Uterus (tissue), 4 donors: ENCODE data around the gene TECPR1. TPM values are rescaled to one million over a fixed set of nuclear protein-coding genes. Genes with fewer than 3 reads are reported as not detected.
A peak's percentile ranks its signal among the peaks of the same experiment; 100 is the strongest.

Experiments
- DNase-seq, 2 donors: peaks; one replicate each; pipeline ENCODE4 v3.0.0-alpha.2; 2019 to 2020
- H3K27ac ChIP-seq, 2 donors: fragments of 200-600 bp; sonication (generic); 1 replicate in 1 of 2; 2 replicates in 1 of 2; pipeline ENCODE4 v1.5.1; 2016 to 2018
- H3K27me3 ChIP-seq, 2 donors: fragments of 200-600 bp; sonication (generic); one replicate each; pipeline ENCODE4 v1.5.1; 2018 to 2019; ENCODE audit warnings: control low read depth in 1 of 2
- H3K36me3 ChIP-seq, 2 donors: fragments of 200-600 bp; sonication (generic); one replicate each; pipeline ENCODE4 v1.5.1; 2019; ENCODE audit warnings: control low read depth in 1 of 2
- H3K4me1 ChIP-seq, 2 donors: fragments of 200-600 bp; sonication (generic); one replicate each; pipeline ENCODE4 v1.5.1; 2018 to 2019; ENCODE audit warnings: control low read depth in 1 of 2
- H3K4me3 ChIP-seq, 2 donors: fragments of 200-600 bp; sonication (generic); 1 replicate in 1 of 2; 2 replicates in 1 of 2; pipeline ENCODE4 v1.5.1; 2018 to 2019; ENCODE audit warnings: mild to moderate bottlenecking in 1 of 2
- H3K9me3 ChIP-seq, 2 donors: fragments of 200-600 bp; sonication (generic); one replicate each; pipeline ENCODE4 v1.5.1; 2019; ENCODE audit warnings: control low read depth in 1 of 2
- POLR2A ChIP-seq, 2 donors: fragments of 450-650 bp; IDR thresholded peaks; one replicate each; pipeline ENCODE4 v1.6.1; 2016; ENCODE audit warnings: antibody characterized with exemption in 2 of 2, mild to moderate bottlenecking in 1 of 2, moderate library complexity in 1 of 2
- intact Hi-C: fragments of 100-400 bp; cut with DNase I; formaldehyde crosslinking; loops from one replicate; pipeline ENCODE4 v1.15.1; 2023; ENCODE audit warnings: low total_unique reads
- total RNA-seq, 4 donors: library from RNA; depleted of rRNA in 3 of 4; stranded (reverse); fragments of >200 nt in 3 of 4; gene quantifications; one replicate each; pipeline versions ENCODE4 v1.1.0 to v1.2.4, GENCODE V29; 2014 to 2023
- TF ChIP-seq, protein P1 (sequence below), 4 experiments: fragments of 200-600 bp in 2 of 4; fragments of 450-650 bp in 2 of 4; sonication (generic) in 2 of 4; IDR thresholded peaks; one replicate each; pipeline ENCODE4 v1.5.1; 2016 to 2019; ENCODE audit warnings: antibody characterized with exemption in 4 of 4, mild to moderate bottlenecking in 2 of 4, moderate library complexity in 1 of 4
- donor health status: DM: yes; HTN: yes; CAD: no.

Gene TECPR1
- total RNA-seq, 4 donors from 2014 or later, result 3.1 to 52.6 (median 16.7) TPM

DNA sequence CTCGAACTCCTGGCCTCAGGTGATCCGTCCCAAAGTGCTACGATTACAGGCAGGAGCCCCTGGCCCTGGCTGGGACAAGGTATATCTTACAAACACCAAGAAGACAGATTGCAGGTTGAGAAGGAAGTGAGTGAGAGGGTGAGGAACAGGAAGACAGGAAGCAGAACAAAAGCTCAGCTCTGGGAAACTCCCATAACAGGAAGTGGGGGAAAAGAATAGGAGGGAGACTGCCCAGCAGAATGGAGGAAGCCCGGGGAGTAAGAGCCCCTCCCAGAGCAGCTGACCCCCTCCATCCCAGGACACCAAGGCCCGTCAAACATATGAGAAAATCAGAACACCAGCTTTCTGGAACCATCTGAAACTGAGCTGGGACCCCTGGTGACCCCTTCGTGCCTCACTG lies 2.9 kb downstream of the TECPR1 start:
- H3K4me3 ChIP-seq, result no peak overlapping the region
- TF ChIP-seq, protein P1, sequence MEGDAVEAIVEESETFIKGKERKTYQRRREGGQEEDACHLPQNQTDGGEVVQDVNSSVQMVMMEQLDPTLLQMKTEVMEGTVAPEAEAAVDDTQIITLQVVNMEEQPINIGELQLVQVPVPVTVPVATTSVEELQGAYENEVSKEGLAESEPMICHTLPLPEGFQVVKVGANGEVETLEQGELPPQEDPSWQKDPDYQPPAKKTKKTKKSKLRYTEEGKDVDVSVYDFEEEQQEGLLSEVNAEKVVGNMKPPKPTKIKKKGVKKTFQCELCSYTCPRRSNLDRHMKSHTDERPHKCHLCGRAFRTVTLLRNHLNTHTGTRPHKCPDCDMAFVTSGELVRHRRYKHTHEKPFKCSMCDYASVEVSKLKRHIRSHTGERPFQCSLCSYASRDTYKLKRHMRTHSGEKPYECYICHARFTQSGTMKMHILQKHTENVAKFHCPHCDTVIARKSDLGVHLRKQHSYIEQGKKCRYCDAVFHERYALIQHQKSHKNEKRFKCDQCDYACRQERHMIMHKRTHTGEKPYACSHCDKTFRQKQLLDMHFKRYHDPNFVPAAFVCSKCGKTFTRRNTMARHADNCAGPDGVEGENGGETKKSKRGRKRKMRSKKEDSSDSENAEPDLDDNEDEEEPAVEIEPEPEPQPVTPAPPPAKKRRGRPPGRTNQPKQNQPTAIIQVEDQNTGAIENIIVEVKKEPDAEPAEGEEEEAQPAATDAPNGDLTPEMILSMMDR (IDR thresholded peaks at IDR 0.05), result no peak
- TF ChIP-seq POLR2A (IDR thresholded peaks at IDR 0.05), result no peak
- no peaks in the 10 kb centered on the region for H3K36me3 ChIP-seq
- H3K4me1 ChIP-seq, result peaks cover 0 to 8% of the 10 kb centered on the region in 2 donors
- intact Hi-C loops, result no loop called here
- H3K9me3 ChIP-seq, result no peaks in the 10 kb centered on the region
- DNase-seq, result no peak
- H3K27me3 ChIP-seq, result no peaks in the 10 kb centered on the region
- peak overlapping the region in 1 of 2 donors; percentile 2 for H3K27ac ChIP-seq

DNA sequence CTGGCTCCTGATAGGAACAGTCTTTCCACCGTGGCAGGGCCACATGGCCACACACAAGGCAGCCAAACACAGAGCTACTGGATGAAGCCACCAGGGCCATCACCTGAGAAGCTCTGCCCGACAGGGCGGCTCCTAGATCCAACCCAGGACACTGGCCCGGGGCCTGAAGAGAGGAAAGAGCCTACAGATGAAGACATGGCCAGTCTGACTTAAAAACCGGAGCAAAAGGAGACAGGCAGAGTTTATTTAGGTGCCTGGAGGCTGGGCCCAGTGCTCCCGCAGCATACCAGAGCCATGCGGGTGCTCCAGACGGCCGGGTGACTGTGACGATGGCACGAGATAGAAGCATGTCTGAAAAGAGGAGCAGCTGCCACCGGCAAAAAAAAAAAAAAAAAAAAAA lies 3.9 kb downstream of the TECPR1 start:
- Histone ChIP-seq H3K27me3 (no peaks in the 10 kb centered on the region), H3K36me3 (no peaks in the 10 kb centered on the region), H3K4me1 (peaks cover 0 to 8% of the 10 kb centered on the region in 2 donors), H3K27ac (no peak overlapping the region), H3K9me3 (no peaks in the 10 kb centered on the region), H3K4me3 (no peak overlapping the region)
- no peak for DNase-seq
- TF ChIP-seq POLR2A (IDR thresholded peaks at IDR 0.05), result no peak
- TF ChIP-seq, protein P1 (IDR thresholded peaks at IDR 0.05), result no peak
- intact Hi-C loops, result no loop called here

DNA sequence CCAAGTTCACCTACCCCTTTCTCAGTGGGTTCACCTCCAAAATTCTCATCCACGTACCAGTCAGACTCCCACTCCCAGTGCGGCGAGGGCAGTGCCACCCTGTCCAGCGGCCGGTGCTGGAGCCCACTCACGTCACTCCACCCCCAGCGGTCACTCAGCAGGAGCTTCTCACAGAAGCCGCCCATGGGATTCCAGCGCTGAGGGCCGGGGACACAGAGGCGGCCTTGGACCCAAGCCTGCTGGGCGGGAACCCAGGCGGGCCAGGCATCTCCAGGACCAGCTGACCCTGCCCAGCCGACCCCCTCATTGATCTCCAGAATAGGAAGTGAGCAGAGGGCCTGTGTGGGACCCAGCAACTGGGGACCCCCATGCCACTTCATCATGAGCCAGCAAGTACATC lies 7.2 kb downstream of the TECPR1 start:
- TF ChIP-seq, protein P1 (IDR thresholded peaks at IDR 0.05), result no peak
- no peak for TF ChIP-seq POLR2A (IDR thresholded peaks at IDR 0.05)
- H3K27me3 ChIP-seq, result no peaks in the 10 kb centered on the region
- H3K9me3 ChIP-seq, result no peaks in the 10 kb centered on the region
- no peak overlapping the region for H3K27ac ChIP-seq
- H3K36me3 ChIP-seq, result no peaks in the 10 kb centered on the region
- intact Hi-C loops, result no loop called here
- DNase-seq, result no peak
- no peak overlapping the region for H3K4me3 ChIP-seq
- H3K4me1 ChIP-seq, result no peaks in the 10 kb centered on the region

DNA sequence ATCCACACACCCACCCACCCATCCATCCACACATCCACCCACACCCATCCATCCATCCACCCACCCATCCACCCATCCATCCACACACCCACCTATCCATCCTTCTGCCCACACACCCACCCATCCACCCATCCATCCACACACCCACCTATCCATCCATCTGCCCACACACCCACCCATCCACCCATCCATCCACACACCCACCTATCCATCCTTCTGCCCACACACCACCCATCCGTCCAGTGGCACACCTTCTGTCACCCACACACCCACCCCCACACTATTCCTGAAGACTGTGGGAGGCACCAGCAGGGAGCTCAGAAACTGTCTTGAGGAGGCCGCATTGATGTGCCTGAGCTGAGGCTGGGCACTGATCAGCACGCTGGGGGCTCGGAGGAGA lies 9.1 kb downstream of the TECPR1 start:
- TF ChIP-seq, protein P1 (IDR thresholded peaks at IDR 0.05), result no peak
- TF ChIP-seq POLR2A (IDR thresholded peaks at IDR 0.05), result no peak
- intact Hi-C loops, result no loop called here
- H3K4me1 ChIP-seq, result no peaks in the 10 kb centered on the region
- no peaks in the 10 kb centered on the region for H3K9me3 ChIP-seq
- no peaks in the 10 kb centered on the region for H3K36me3 ChIP-seq
- H3K27ac ChIP-seq, result no peak overlapping the region
- DNase-seq, result no peak
- no peaks in the 10 kb centered on the region for H3K27me3 ChIP-seq
- no peak overlapping the region for H3K4me3 ChIP-seq

DNA sequence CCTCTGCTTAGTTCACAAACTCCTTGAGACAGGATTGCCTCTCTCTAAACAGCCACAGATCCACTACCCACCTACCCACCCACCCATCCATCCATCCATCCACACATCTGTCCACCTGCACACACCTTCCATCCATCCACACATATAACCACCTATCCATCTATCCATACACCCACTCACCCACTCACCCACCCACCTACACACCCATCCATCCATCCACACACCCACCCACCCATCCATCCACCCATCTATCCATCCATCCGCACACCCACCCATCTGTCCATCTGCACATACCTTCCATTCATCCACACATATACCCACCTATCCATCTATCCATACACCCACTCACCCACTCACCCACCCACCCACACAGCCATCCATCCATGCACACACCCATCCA lies 9.7 kb downstream of the TECPR1 start:
- H3K27me3 ChIP-seq, result no peaks in the 10 kb centered on the region
- H3K4me1 ChIP-seq, result no peaks in the 10 kb centered on the region
- H3K27ac ChIP-seq, result no peak overlapping the region
- TF ChIP-seq, protein P1 (IDR thresholded peaks at IDR 0.05), result no peak
- no peak for TF ChIP-seq POLR2A (IDR thresholded peaks at IDR 0.05)
- H3K4me3 ChIP-seq, result no peak overlapping the region
- no peak for DNase-seq
- intact Hi-C loops, result no loop called here
- no peaks in the 10 kb centered on the region for H3K9me3 ChIP-seq
- no peaks in the 10 kb centered on the region for H3K36me3 ChIP-seq
